Measurements from ENCODE around the gene RPL35.

DNA sequence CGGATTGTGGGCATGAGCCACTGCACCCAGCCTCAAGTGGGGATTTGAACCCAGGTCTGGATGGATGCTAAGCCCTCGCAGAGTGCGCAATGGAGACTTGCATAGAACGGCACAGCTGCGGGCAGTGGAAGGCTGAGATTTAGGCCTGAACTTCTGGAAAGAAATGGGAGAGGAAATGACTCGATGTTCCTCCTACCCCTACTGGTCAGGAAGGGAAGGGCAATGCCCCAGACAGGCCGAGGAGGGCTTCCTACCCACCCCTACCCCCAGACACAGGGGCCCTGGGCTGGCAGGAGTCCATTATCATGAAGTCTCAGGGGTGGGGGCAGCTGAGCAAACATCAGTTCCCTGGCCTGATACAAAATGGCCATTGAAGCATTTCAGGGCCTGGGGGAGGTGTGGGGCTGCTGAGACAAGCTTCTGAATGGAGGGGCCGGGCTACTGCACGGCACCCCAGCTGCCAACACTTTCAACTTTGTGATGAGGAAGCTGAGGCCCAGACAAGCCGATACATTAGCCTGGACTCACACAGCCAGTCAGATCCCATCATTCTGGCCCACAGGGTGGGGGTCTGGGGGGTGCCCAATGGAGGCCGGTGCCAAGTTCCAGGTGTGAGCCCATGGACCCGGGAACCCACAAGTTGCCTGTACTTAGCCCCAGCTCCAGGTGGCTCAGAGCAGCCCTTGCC, 22.0 kb downstream of the RPL35 start:
- TF ChIP-seq CTCF (IDR thresholded peaks at IDR 0.05) (no peak), POLR2A (IDR thresholded peaks at IDR 0.05) (no peak)

All from lower leg skin (tissue), 3 donors.